Measurements from ENCODE around the gene SPRTN. TPM values are rescaled to one million over a fixed set of nuclear protein-coding genes. Genes with fewer than 3 reads are reported as not detected.

Gene SPRTN
- total and polyA plus RNA-seq, 2 donors (not counting 1 experiment from before 2014, with no cell fraction given), result 3.5 to 13.4 TPM

- TF ChIP-seq EZH2 (IDR thresholded peaks at IDR 0.05; ENCODE audit: borderline replicate concordance, insufficient read depth, low read depth, low read length, poor library complexity, severe bottlenecking), result no peak
- TF ChIP-seq CTCF (IDR thresholded peaks at IDR 0.05), result no peak
- POLR2A ChIA-PET, result no interaction called here
- peaks cover 69% of the 10 kb centered on the region for H4K20me1 ChIP-seq (ENCODE audit: control insufficient read depth, insufficient read depth, low read length, poor library complexity, severe bottlenecking)
- no peak overlapping the region for H3K4me2 ChIP-seq (replicated peaks; ENCODE audit: low read depth, low read length, poor library complexity, severe bottlenecking)
- 97% methylated on average over 3 of the region's 3 CpGs for WGBS (ENCODE audit: insufficient coverage)
- H3K9ac ChIP-seq (ENCODE audit: low read length), result no peak overlapping the region
- H3K36me3 ChIP-seq (replicated peaks in 1 of 2; ENCODE audit: control extremely low read depth in 1 of 2, control insufficient read depth in 1 of 2, extremely low read depth in 1 of 2, insufficient read depth in 2 of 2, low read length in 1 of 2), result no peaks in the 10 kb centered on the region
- no peaks in the 10 kb centered on the region for H3K9me3 ChIP-seq (ENCODE audit: control extremely low read depth in 1 of 3, control insufficient read depth in 2 of 3, insufficient read depth in 1 of 3, low read length in 2 of 3)
- no peak for ATAC-seq (ENCODE audit: low read depth)
- Mint-ChIP-seq H3K27ac (no peak overlapping the region), H3K9me3 (ENCODE audit: insufficient read depth) (no peaks in the 10 kb centered on the region), H3K27me3 (no peaks in the 10 kb centered on the region), H3K4me1 (peaks cover 36% of the 10 kb centered on the region), H3K4me3 (no peak overlapping the region)
- no peak overlapping the region for H2AFZ ChIP-seq (ENCODE audit: insufficient read depth, low read depth, low read length, poor library complexity, severe bottlenecking)
- H3K79me2 ChIP-seq (ENCODE audit: control insufficient read depth, insufficient read depth, low read length), result peaks cover 79% of the 10 kb centered on the region
- H3K4me3 ChIP-seq (ENCODE audit: control extremely low read depth in 1 of 5, extremely low read depth in 1 of 5, insufficient read depth in 1 of 5, low read depth in 2 of 5, low read length in 4 of 5), result no peak overlapping the region
- no peak overlapping the region for H3K27ac ChIP-seq (ENCODE audit: low read length in 2 of 2)
- intact Hi-C loops (cut with micrococcal nuclease), result no loop called here
- no peaks in the 10 kb centered on the region for H3K27me3 ChIP-seq (replicated peaks in 1 of 4; ENCODE audit: control extremely low read depth in 1 of 4, control insufficient read depth in 3 of 4, insufficient read depth in 4 of 4, low read length in 3 of 4)
- H3K4me1 ChIP-seq (ENCODE audit: control insufficient read depth in 2 of 2, insufficient read depth in 2 of 2, low read length in 2 of 2), result peaks cover 0 to 3% of the 10 kb centered on the region in 2 donors
- no peak for DNase-seq
- CTCF ChIA-PET, result interaction anchor here (1.2 kb wide), 1 partner anchor 207 kb away, joined by 3 read pairs; no protein-coding TSS in a partner anchor
Measured at GRCh38 chr1:231382426-231382825, 44.3 kb downstream of the SPRTN start.

- WGBS (ENCODE audit: insufficient coverage), result 97% methylated on average over 3 of the region's 5 CpGs
- H3K4me3 Mint-ChIP-seq, result no peak overlapping the region
- H3K27me3 Mint-ChIP-seq, result no peaks in the 10 kb centered on the region
- H4K20me1 ChIP-seq (ENCODE audit: control insufficient read depth, insufficient read depth, low read length, poor library complexity, severe bottlenecking), result peaks cover 72% of the 10 kb centered on the region
- H3K9me3 Mint-ChIP-seq (ENCODE audit: insufficient read depth), result no peaks in the 10 kb centered on the region
- DNase-seq (no peak), ATAC-seq (ENCODE audit: low read depth) (no peak)
- H3K4me2 ChIP-seq (replicated peaks; ENCODE audit: low read depth, low read length, poor library complexity, severe bottlenecking), result no peak overlapping the region
- H3K9me3 ChIP-seq (ENCODE audit: control extremely low read depth in 1 of 3, control insufficient read depth in 2 of 3, insufficient read depth in 1 of 3, low read length in 2 of 3), result no peaks in the 10 kb centered on the region
- H3K9ac ChIP-seq (ENCODE audit: low read length), result no peak overlapping the region
- H3K36me3 ChIP-seq (replicated peaks in 1 of 2; ENCODE audit: control extremely low read depth in 1 of 2, control insufficient read depth in 1 of 2, extremely low read depth in 1 of 2, insufficient read depth in 2 of 2, low read length in 1 of 2), result no peaks in the 10 kb centered on the region
- no peak overlapping the region for H3K27ac Mint-ChIP-seq
- no peak for TF ChIP-seq CTCF (IDR thresholded peaks at IDR 0.05)
- TF ChIP-seq EZH2 (IDR thresholded peaks at IDR 0.05; ENCODE audit: borderline replicate concordance, insufficient read depth, low read depth, low read length, poor library complexity, severe bottlenecking), result no peak
- H3K27me3 ChIP-seq (replicated peaks in 1 of 4; ENCODE audit: control extremely low read depth in 1 of 4, control insufficient read depth in 3 of 4, insufficient read depth in 4 of 4, low read length in 3 of 4), result no peaks in the 10 kb centered on the region
- CTCF ChIA-PET, result no interaction called here
- no peak overlapping the region for H2AFZ ChIP-seq (ENCODE audit: insufficient read depth, low read depth, low read length, poor library complexity, severe bottlenecking)
- intact Hi-C loops (cut with micrococcal nuclease), result no loop called here
- peaks cover 40% of the 10 kb centered on the region for H3K4me1 Mint-ChIP-seq
- POLR2A ChIA-PET, result no interaction called here
- H3K79me2 ChIP-seq (ENCODE audit: control insufficient read depth, insufficient read depth, low read length), result peaks cover 80% of the 10 kb centered on the region
- H3K4me3 ChIP-seq (ENCODE audit: control extremely low read depth in 1 of 5, extremely low read depth in 1 of 5, insufficient read depth in 1 of 5, low read depth in 2 of 5, low read length in 4 of 5), result no peak overlapping the region
- peaks cover 0 to 6% of the 10 kb centered on the region in 2 donors for H3K4me1 ChIP-seq (ENCODE audit: control insufficient read depth in 2 of 2, insufficient read depth in 2 of 2, low read length in 2 of 2)
- H3K27ac ChIP-seq (ENCODE audit: low read length in 2 of 2), result no peak overlapping the region
Measured at GRCh38 chr1:231383159-231383860, 45.2 kb downstream of the SPRTN start.
